ENCODE measurements around the gene ZNHIT1.
A peak's percentile ranks its signal among the peaks of the same experiment; 100 is the strongest.
"Not testable (repeated sequence)": the region's sequence is repeated elsewhere in the genome, so short reads cannot be mapped to it uniquely, and the experiment has no call there.

ZNHIT1 gene

GRCh38 chr7:101251871-101252659 lies 34.1 kb downstream of the ZNHIT1 start:
- POLR2A ChIA-PET = interaction anchor here (0.6 to 1.9 kb wide), 6 partner anchors 8 to 280 kb away, joined by 3 to 10 read pairs (median 4); partner anchors contain the start of genes PLOD3 and ZNHIT1
- TF ChIP-seq TARDBP (IDR thresholded peaks at IDR 0.05) (no peak), BHLHE40 (IDR thresholded peaks at IDR 0.05; ENCODE audit: borderline replicate concordance) (no peak), FOXK2 (IDR thresholded peaks at IDR 0.05) (no peak), FOXA1 (IDR thresholded peaks at IDR 0.05) (no peak), LEF1 (IDR thresholded peaks at IDR 0.05; ENCODE audit: borderline replicate concordance) (no peak), HDGF (IDR thresholded peaks at IDR 0.05; ENCODE audit: borderline replicate concordance) (no peak)
- DNase-seq (ENCODE audit: extremely low spot score) = peak; percentile 97
- CTCF ChIA-PET = interaction anchor here (0.7 to 1.3 kb wide), 2 partner anchors 31 to 175 kb away, joined by 3 to 6 read pairs; no protein-coding TSS in a partner anchor

- DNase-seq (ENCODE audit: extremely low spot score); CTCF ChIA-PET: not testable (repeated sequence)
- POLR2A ChIA-PET = interaction anchor here (1.9 to 3.1 kb wide), 2 partner anchors 9 to 36 kb away, joined by 9 to 12 read pairs; partner anchors contain the start of genes FIS1, PLOD3 and ZNHIT1
Measured at GRCh38 chr7:101253199-101253598, 35.2 kb downstream of the ZNHIT1 start.

DNA sequence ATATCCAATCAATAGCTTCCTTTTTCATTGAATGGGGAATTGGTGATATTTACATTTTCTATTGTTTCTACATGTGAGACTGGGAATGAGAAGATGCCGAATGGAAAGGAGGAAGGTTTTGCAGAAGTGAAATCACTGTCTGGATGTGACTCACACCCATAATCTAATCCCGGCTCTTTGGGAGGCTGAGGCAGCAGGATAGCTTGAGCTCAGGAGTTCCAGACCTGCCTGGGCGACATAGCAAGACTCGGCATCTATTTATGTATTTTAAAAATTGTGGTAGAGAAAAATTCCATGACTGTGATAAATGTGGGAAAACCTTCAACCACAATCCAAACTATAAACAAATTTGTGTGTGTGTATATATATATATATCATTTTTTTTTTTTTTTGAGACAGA lies 37.8 kb downstream of the ZNHIT1 start:
- POLR2A ChIA-PET = interaction anchor here (1.3 to 3.1 kb wide), 2 partner anchors 9 to 12 kb away, joined by 4 to 12 read pairs; partner anchors contain the start of gene FIS1
- no peak for TF ChIP-seq SUZ12 (IDR thresholded peaks at IDR 0.05)
- TF ChIP-seq ARNT (IDR thresholded peaks at IDR 0.05) = no peak
- TF ChIP-seq FOXK2 (IDR thresholded peaks at IDR 0.05) = no peak
- no peak for TF ChIP-seq CTBP1 (IDR thresholded peaks at IDR 0.05; ENCODE audit: borderline replicate concordance)
- no peak for TF ChIP-seq LEF1 (IDR thresholded peaks at IDR 0.05; ENCODE audit: borderline replicate concordance)
- TF ChIP-seq ELF4 (IDR thresholded peaks at IDR 0.05) = no peak
- no peak for TF ChIP-seq HDGF (IDR thresholded peaks at IDR 0.05; ENCODE audit: borderline replicate concordance)
- no peak for TF ChIP-seq SP1 (IDR thresholded peaks at IDR 0.05)
- TF ChIP-seq TARDBP (IDR thresholded peaks at IDR 0.05) = no peak
- TF ChIP-seq, protein P1, sequence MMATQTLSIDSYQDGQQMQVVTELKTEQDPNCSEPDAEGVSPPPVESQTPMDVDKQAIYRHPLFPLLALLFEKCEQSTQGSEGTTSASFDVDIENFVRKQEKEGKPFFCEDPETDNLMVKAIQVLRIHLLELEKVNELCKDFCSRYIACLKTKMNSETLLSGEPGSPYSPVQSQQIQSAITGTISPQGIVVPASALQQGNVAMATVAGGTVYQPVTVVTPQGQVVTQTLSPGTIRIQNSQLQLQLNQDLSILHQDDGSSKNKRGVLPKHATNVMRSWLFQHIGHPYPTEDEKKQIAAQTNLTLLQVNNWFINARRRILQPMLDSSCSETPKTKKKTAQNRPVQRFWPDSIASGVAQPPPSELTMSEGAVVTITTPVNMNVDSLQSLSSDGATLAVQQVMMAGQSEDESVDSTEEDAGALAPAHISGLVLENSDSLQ (IDR thresholded peaks at IDR 0.05) = no peak
- TF ChIP-seq ZNF384 (IDR thresholded peaks at IDR 0.05) = no peak
- no peak for TF ChIP-seq BHLHE40 (IDR thresholded peaks at IDR 0.05; ENCODE audit: borderline replicate concordance)
- TF ChIP-seq FOXA1 (IDR thresholded peaks at IDR 0.05) = no peak
- TF ChIP-seq L3MBTL2 (conservative IDR thresholded peaks at IDR 0.05) = no peak
- no peak for TF ChIP-seq NFRKB (IDR thresholded peaks at IDR 0.05)
- no peak for TF ChIP-seq FOXM1 (IDR thresholded peaks at IDR 0.05; ENCODE audit: borderline replicate concordance)
- DNase-seq (ENCODE audit: extremely low spot score) = no peak
- CTCF ChIA-PET = no interaction called here

GRCh38 chr7:101258243-101258731 lies 40.3 kb downstream of the ZNHIT1 start:
- TF ChIP-seq BHLHE40 (IDR thresholded peaks at IDR 0.05; ENCODE audit: borderline replicate concordance) (no peak), SP1 (IDR thresholded peaks at IDR 0.05) (no peak), TARDBP (IDR thresholded peaks at IDR 0.05) (no peak), L3MBTL2 (conservative IDR thresholded peaks at IDR 0.05) (no peak), LEF1 (IDR thresholded peaks at IDR 0.05; ENCODE audit: borderline replicate concordance) (no peak), SUZ12 (IDR thresholded peaks at IDR 0.05) (no peak), CTBP1 (IDR thresholded peaks at IDR 0.05; ENCODE audit: borderline replicate concordance) (no peak), FOXK2 (IDR thresholded peaks at IDR 0.05) (no peak)
- TF ChIP-seq, protein P1 (IDR thresholded peaks at IDR 0.05) = no peak
- ChIA-PET CTCF (interaction anchor here (0.7 kb wide), 1 partner anchor 110 kb away, joined by 3 read pairs; no protein-coding TSS in a partner anchor), POLR2A (no interaction called here)
- DNase-seq (ENCODE audit: extremely low spot score) = no peak

GRCh38 chr7:101264102-101264706 lies 46.2 kb downstream of the ZNHIT1 start:
- POLR2A ChIA-PET; DNase-seq (ENCODE audit: extremely low spot score): not testable (repeated sequence)
- CTCF ChIA-PET = interaction anchor here (0.9 kb wide), 1 partner anchor 27 kb away, joined by 3 read pairs; no protein-coding TSS in a partner anchor

DNA sequence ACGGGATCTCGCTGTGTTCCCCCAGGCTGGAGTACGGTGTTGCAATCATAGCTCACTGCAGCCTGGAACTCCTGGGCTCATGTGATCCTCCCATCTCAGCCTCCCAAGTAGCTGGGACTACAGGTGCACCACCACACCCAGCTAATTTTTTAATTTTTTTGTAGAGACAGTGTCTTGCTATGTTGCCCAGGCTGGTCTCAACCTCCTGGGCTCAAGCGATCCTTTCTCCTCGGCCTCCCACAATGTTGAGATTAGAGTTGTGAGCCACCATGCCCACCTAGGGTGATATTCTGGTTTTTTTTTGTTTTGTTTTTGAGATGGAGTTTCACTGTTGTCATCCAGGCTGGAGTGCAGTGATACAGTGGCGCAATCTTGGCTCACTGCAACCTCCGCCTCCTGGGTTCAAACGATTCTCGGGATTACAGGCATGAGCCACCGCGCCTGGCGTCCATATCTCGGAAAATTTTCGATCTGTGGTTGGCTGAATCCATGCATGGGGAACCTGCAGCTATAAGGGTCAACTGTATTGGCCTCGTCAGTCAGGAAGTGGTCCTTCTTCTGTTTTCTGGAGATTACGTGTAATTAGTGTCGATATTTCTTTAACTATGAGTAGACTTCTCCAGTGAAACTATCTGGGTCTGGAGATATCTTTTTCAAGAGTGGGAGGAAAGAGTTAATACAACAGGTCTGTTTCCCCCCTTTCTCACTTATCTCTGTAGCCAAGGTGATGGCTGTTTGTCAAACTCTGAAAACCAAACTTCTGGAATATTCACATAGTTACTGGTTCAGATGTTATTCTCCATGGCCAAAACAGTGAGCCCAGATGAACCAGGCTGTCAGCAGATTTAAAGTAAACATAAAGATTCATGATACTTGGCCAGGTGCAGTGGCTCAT lies 47.9 kb downstream of the ZNHIT1 start:
- DNase-seq (ENCODE audit: extremely low spot score) = no peak
- ChIA-PET CTCF (interaction anchor here (0.6 kb wide), 1 partner anchor 369 kb away, joined by 3 read pairs; no protein-coding TSS in a partner anchor), POLR2A (no interaction called here)
- TF ChIP-seq HDGF (IDR thresholded peaks at IDR 0.05; ENCODE audit: borderline replicate concordance) (no peak), L3MBTL2 (conservative IDR thresholded peaks at IDR 0.05) (no peak), CTBP1 (IDR thresholded peaks at IDR 0.05; ENCODE audit: borderline replicate concordance) (no peak), SUZ12 (IDR thresholded peaks at IDR 0.05) (no peak), BHLHE40 (IDR thresholded peaks at IDR 0.05; ENCODE audit: borderline replicate concordance) (no peak), LEF1 (IDR thresholded peaks at IDR 0.05; ENCODE audit: borderline replicate concordance) (no peak), TARDBP (IDR thresholded peaks at IDR 0.05) (no peak), FOXM1 (IDR thresholded peaks at IDR 0.05; ENCODE audit: borderline replicate concordance) (no peak), ARNT (IDR thresholded peaks at IDR 0.05) (no peak), FOXK2 (IDR thresholded peaks at IDR 0.05) (no peak), FOXA1 (IDR thresholded peaks at IDR 0.05) (no peak)
- TF ChIP-seq, protein P1 (IDR thresholded peaks at IDR 0.05) = no peak

Data from HEK293T (cell line).